ENCODE measurements around the gene SSX4.
"Not testable (repeated sequence)": the region's sequence is repeated elsewhere in the genome, so short reads cannot be mapped to it uniquely, and the experiment has no call there.

- not testable (repeated sequence) for TF ChIP-seq CTCF (conservative IDR thresholded peaks at IDR 0.05); EZH2 (IDR thresholded peaks at IDR 0.05; ENCODE audit: low read depth)
Measured at GRCh38 chrX:48359281-48359680, 24.1 kb upstream of the SSX4 start.

All from PC-9 (cell line).